Thyroid gland (tissue), 4 donors: ENCODE results near the gene EXOC8. TPM values are rescaled to one million over a fixed set of nuclear protein-coding genes. Genes with fewer than 3 reads are reported as not detected.

Source experiments
- DNase-seq, 2 donors: peaks; one replicate each; pipeline ENCODE4 v3.0.0-alpha.2; 2019
- H3K27ac ChIP-seq, 3 donors: fragments of 200-600 bp; sonication (generic); 1 replicate in 2 of 3; 2 replicates in 1 of 3; pipeline ENCODE4 v1.5.1; 2016 to 2019; ENCODE audit warnings: mild to moderate bottlenecking in 1 of 3, moderate library complexity in 1 of 3
- H3K27me3 ChIP-seq: fragments of 200-600 bp; sonication (generic); one replicate; pipeline ENCODE4 v1.5.1; 2019
- H3K36me3 ChIP-seq, 2 donors: fragments of 200-600 bp; sonication (generic); one replicate each; pipeline ENCODE4 v1.5.1; 2016 to 2019
- H3K4me1 ChIP-seq, 2 donors: fragments of 200-600 bp; sonication (generic); one replicate each; pipeline ENCODE4 v1.5.1; 2017 to 2019
- H3K4me3 ChIP-seq, 3 donors: fragments of 200-600 bp; sonication (generic); replicated peaks in 1 of 3; 1 replicate in 2 of 3; 2 replicates in 1 of 3; pipeline ENCODE4 v1.5.1; 2016; ENCODE audit warnings: mild to moderate bottlenecking in 1 of 3
- H3K9me3 ChIP-seq: fragments of 200-600 bp; sonication (generic); one replicate; pipeline ENCODE4 v1.5.1; 2017
- CTCF ChIP-seq, 6 experiments: fragments of 200-600 bp in 3 of 6; fragments of 450-650 bp in 3 of 6; sonication (generic) in 3 of 6; IDR thresholded peaks; one replicate each; pipeline ENCODE4 v1.5.1; 2016 to 2019; ENCODE audit warnings: antibody characterized with exemption in 6 of 6, mild to moderate bottlenecking in 2 of 6, inconsistent platforms in 1 of 6, moderate library complexity in 1 of 6
- POLR2A ChIP-seq, 2 donors: fragments of 450-650 bp; IDR thresholded peaks; one replicate each; pipeline ENCODE4 v1.6.1; 2017; ENCODE audit warnings: antibody characterized with exemption in 2 of 2, mild to moderate bottlenecking in 2 of 2, moderate library complexity in 1 of 2
- WGBS, 2 donors: methylation state at CpG; one replicate each; pipeline ENCODE4 v1.1.5; 2017; 5-methylcytosine and 5-hydroxymethylcytosine counted together
- intact Hi-C: fragments of 100-400 bp; cut with DNase I; formaldehyde crosslinking; loops from one replicate; pipeline ENCODE4 v1.15.1; 2023
- total RNA-seq, 4 donors: library from RNA; depleted of rRNA; stranded (reverse); fragments of >200 nt; gene quantifications; one replicate each; pipeline ENCODE4 v1.2.3, GENCODE V29; 2016

EXOC8 gene
- total RNA-seq, 4 donors from 2014 or later = 15.9 to 30.5 (median 18.6) TPM

GRCh38 chr1:231322880-231323530, 14.6 kb downstream of the EXOC8 start:
- intact Hi-C loops = no loop called here
- no peak for TF ChIP-seq POLR2A (IDR thresholded peaks at IDR 0.05)
- no peak for TF ChIP-seq CTCF (IDR thresholded peaks at IDR 0.05)
- WGBS, 2 donors = 80 to 81% methylated on average over 7 of the region's 7 CpGs
- H3K4me1 ChIP-seq = no peaks in the 10 kb centered on the region
- H3K4me3 ChIP-seq = no peak overlapping the region
- no peaks in the 10 kb centered on the region for H3K36me3 ChIP-seq
- H3K27ac ChIP-seq = no peak overlapping the region
- no peaks in the 10 kb centered on the region for H3K27me3 ChIP-seq
- H3K9me3 ChIP-seq = no peaks in the 10 kb centered on the region
- no peak for DNase-seq

DNA sequence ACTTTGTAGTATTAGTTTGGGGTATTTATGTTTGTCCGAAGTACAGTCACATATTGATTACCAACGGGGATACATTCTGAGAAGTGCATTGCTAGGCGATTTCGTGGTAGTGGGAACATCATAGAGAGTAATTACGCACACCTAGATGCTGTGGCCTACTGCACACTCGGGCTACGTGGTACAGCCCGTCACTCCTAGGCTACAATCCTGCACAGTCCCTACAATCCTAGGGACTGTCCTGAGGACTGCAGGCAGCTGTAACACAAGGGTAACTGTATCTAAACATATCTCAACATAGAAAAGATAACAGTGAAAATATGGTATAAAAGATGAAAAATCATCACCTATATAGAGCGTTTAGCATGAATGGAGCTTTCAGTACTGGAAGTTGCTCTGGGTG, 18.6 kb downstream of the EXOC8 start:
- Histone ChIP-seq H3K4me3 (no peak overlapping the region), H3K27me3 (no peaks in the 10 kb centered on the region), H3K36me3 (no peaks in the 10 kb centered on the region), H3K4me1 (no peaks in the 10 kb centered on the region), H3K9me3 (no peaks in the 10 kb centered on the region), H3K27ac (no peak overlapping the region)
- WGBS, 2 donors = 92 to 96% methylated on average over 9 of the region's 9 CpGs
- DNase-seq = no peak
- TF ChIP-seq POLR2A (IDR thresholded peaks at IDR 0.05) (no peak), CTCF (IDR thresholded peaks at IDR 0.05) (no peak)
- intact Hi-C loops = no loop called here

GRCh38 chr1:231318568-231318967, 19.1 kb downstream of the EXOC8 start:
- Histone ChIP-seq H3K27ac (no peak overlapping the region), H3K9me3 (no peaks in the 10 kb centered on the region), H3K4me3 (no peak overlapping the region), H3K36me3 (no peaks in the 10 kb centered on the region), H3K4me1 (no peaks in the 10 kb centered on the region), H3K27me3 (no peaks in the 10 kb centered on the region)
- no peak for TF ChIP-seq POLR2A (IDR thresholded peaks at IDR 0.05)
- TF ChIP-seq CTCF (IDR thresholded peaks at IDR 0.05) = no peak
- intact Hi-C loops = no loop called here
- no peak for DNase-seq
- WGBS, 2 donors = 85 to 95% methylated on average over 4 of the region's 4 CpGs

DNA sequence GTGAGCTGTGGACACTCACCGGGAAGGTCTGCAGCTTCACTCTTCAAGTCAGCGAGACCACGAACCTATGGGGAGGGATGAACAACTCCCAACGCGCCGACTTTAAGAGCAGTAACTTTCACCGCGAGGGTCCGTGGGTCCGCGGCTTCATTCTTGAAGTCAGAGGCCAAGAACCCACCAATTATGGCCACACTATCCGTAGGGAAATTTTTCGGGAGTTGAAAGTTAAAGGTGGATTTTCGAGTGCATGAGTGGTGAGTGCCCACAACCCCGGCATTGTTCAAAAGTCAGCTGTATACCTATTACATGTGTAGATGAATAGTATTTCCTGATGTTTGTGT, 19.7 kb downstream of the EXOC8 start:
- H3K27me3 ChIP-seq = no peaks in the 10 kb centered on the region
- TF ChIP-seq CTCF (IDR thresholded peaks at IDR 0.05) (no peak), POLR2A (IDR thresholded peaks at IDR 0.05) (no peak)
- H3K4me1 ChIP-seq = no peaks in the 10 kb centered on the region
- no peak overlapping the region for H3K4me3 ChIP-seq
- no peak for DNase-seq
- 96% methylated on average over 15 of the region's 15 CpGs for WGBS, 2 donors
- no peaks in the 10 kb centered on the region for H3K36me3 ChIP-seq
- H3K9me3 ChIP-seq = no peaks in the 10 kb centered on the region
- intact Hi-C loops = no loop called here
- H3K27ac ChIP-seq = no peak overlapping the region

DNA sequence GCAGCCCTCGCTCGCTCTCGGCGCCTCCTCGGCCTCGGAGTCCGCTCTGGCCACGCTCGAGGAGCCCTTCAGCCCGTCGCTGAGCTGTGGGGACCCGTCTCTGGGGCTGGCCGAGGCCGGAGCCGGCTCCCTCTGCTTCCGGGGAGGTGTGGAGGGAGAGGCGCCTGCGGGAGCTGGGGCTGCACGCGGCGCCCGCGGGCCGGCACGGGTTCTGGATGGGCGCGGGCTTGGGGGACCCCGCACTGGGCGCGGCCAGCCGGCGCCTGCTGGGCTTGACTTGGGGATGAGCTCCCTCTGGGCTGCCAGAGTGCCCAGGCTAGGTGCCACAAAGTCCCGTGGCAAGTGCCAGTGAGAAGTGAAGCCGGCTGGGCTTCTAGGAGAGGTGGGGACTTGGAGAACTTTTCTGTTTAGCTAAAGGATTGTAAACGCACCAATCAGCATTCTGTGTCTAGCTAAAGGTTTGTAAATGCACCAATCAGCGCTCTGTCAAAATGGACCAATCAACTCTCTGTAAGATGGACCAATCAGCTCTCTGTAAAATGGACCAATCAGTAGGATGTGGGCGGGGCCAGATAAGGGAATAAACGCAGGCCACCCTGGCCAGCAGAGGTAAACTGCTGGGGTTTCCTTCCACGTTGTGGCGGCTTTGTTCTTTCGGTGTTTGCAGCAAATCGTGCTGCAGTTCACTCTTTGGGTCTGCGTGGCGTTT, 20.2 kb downstream of the EXOC8 start:
- TF ChIP-seq POLR2A (IDR thresholded peaks at IDR 0.05) = no peak
- TF ChIP-seq CTCF (IDR thresholded peaks at IDR 0.05) = no peak
- 94% methylated on average over 20 to 40 of the region's 44 CpGs for WGBS, 2 donors
- Histone ChIP-seq H3K27ac (no peak overlapping the region), H3K4me3 (no peak overlapping the region), H3K9me3 (no peaks in the 10 kb centered on the region), H3K4me1 (no peaks in the 10 kb centered on the region), H3K36me3 (no peaks in the 10 kb centered on the region), H3K27me3 (no peaks in the 10 kb centered on the region)
- intact Hi-C loops = no loop called here
- DNase-seq = no peak
